ENCODE data around the gene PER1. TPM values are rescaled to one million over a fixed set of nuclear protein-coding genes. Genes with fewer than 3 reads are reported as not detected.

The PER1 gene
- total and polyA plus RNA-seq, 2 of the 13 experiments (the other 11 are each of a cell fraction or from before 2014, with no cell fraction given) = 2.6 to 3.6 TPM

GRCh38 chr17:8156246-8156992 lies 4.2 kb upstream of the PER1 start (continued):
- TF ChIP-seq ZGPAT (CRISPR knock-in tag; IDR thresholded peaks at IDR 0.05) (peak; percentile 50; the same call in 1 of the 2 replicates), NCOA2 (CRISPR knock-in tag; IDR thresholded peaks at IDR 0.05) (peak; percentile 47; the same call in 1 of the 2 replicates), FOXJ3 (CRISPR knock-in tag; IDR thresholded peaks at IDR 0.05; ENCODE audit: borderline replicate concordance) (peak; percentile 43; the same call in 1 of the 2 replicates), ZHX1 (CRISPR knock-in tag; IDR thresholded peaks at IDR 0.05; ENCODE audit: low read depth) (no peak), FOSL2 (CRISPR knock-in tag; IDR thresholded peaks at IDR 0.05) (no peak), AKAP8 (CRISPR knock-in tag; IDR thresholded peaks at IDR 0.05) (0 out of 2 replicates have a peak, but pooled peaks have one; percentile 22), FOXC1 (CRISPR knock-in tag; IDR thresholded peaks at IDR 0.05; ENCODE audit: borderline replicate concordance) (0 out of 2 replicates have a peak, but pooled peaks have one; percentile 45), SAFB2 (CRISPR knock-in tag; IDR thresholded peaks at IDR 0.05; ENCODE audit: borderline replicate concordance, low read depth) (no peak), ZNF343 (CRISPR knock-in tag; IDR thresholded peaks at IDR 0.05) (no peak), ZNF180 (CRISPR knock-in tag; IDR thresholded peaks at IDR 0.05; ENCODE audit: borderline replicate concordance, low read depth) (no peak), ZNF256 (CRISPR knock-in tag; conservative IDR thresholded peaks at IDR 0.05) (no peak), ARNT2 (CRISPR knock-in tag; IDR thresholded peaks at IDR 0.05; ENCODE audit: low read depth) (no peak), NFE2L1 (CRISPR knock-in tag; IDR thresholded peaks at IDR 0.05; ENCODE audit: borderline replicate concordance) (no peak), TEAD3 (CRISPR knock-in tag; optimal IDR thresholded peaks at IDR 0.05; ENCODE audit: borderline replicate concordance) (no peak), ZBTB38 (CRISPR knock-in tag; IDR thresholded peaks at IDR 0.05) (no peak), ZNF549 (CRISPR knock-in tag; IDR thresholded peaks at IDR 0.05) (no peak), ZNF7 (CRISPR knock-in tag; IDR thresholded peaks at IDR 0.05) (no peak), BHLHE40 (IDR thresholded peaks at IDR 0.05; ENCODE audit: low read length) (peak; percentile 97), SP5 (CRISPR knock-in tag; IDR thresholded peaks at IDR 0.05; ENCODE audit: borderline replicate concordance, low read depth) (peak; percentile 84), SMYD3 (CRISPR knock-in tag; IDR thresholded peaks at IDR 0.05) (no peak), ZNF562 (CRISPR knock-in tag; IDR thresholded peaks at IDR 0.05; ENCODE audit: borderline replicate concordance) (no peak)
- TF ChIP-seq, protein P1, sequence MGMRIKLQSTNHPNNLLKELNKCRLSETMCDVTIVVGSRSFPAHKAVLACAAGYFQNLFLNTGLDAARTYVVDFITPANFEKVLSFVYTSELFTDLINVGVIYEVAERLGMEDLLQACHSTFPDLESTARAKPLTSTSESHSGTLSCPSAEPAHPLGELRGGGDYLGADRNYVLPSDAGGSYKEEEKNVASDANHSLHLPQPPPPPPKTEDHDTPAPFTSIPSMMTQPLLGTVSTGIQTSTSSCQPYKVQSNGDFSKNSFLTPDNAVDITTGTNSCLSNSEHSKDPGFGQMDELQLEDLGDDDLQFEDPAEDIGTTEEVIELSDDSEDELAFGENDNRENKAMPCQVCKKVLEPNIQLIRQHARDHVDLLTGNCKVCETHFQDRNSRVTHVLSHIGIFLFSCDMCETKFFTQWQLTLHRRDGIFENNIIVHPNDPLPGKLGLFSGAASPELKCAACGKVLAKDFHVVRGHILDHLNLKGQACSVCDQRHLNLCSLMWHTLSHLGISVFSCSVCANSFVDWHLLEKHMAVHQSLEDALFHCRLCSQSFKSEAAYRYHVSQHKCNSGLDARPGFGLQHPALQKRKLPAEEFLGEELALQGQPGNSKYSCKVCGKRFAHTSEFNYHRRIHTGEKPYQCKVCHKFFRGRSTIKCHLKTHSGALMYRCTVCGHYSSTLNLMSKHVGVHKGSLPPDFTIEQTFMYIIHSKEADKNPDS (CRISPR knock-in tag; IDR thresholded peaks at IDR 0.05) = 0 out of 2 replicates have a peak, but pooled peaks have one; percentile 65
- TF ChIP-seq, protein P2, sequence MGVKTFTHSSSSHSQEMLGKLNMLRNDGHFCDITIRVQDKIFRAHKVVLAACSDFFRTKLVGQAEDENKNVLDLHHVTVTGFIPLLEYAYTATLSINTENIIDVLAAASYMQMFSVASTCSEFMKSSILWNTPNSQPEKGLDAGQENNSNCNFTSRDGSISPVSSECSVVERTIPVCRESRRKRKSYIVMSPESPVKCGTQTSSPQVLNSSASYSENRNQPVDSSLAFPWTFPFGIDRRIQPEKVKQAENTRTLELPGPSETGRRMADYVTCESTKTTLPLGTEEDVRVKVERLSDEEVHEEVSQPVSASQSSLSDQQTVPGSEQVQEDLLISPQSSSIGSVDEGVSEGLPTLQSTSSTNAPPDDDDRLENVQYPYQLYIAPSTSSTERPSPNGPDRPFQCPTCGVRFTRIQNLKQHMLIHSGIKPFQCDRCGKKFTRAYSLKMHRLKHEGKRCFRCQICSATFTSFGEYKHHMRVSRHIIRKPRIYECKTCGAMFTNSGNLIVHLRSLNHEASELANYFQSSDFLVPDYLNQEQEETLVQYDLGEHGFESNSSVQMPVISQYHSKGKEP (CRISPR knock-in tag; IDR thresholded peaks at IDR 0.05) = no peak

Data from HepG2 (cell line).